HTERT RPE-1 (cell line): ENCODE measurements around the gene PAMR1.
"Not testable (repeated sequence)": the region's sequence is repeated elsewhere in the genome, so short reads cannot be mapped to it uniquely, and the experiment has no call there.

Experiments
- in situ Hi-C: fragments of 300-500 bp; cut with MboI; formaldehyde crosslinking; loops from 4 replicates; pipeline ENCODE4 v1.14.3; 2020; ENCODE audit warnings: low sequenced_read_pairs

PAMR1 gene

DNA sequence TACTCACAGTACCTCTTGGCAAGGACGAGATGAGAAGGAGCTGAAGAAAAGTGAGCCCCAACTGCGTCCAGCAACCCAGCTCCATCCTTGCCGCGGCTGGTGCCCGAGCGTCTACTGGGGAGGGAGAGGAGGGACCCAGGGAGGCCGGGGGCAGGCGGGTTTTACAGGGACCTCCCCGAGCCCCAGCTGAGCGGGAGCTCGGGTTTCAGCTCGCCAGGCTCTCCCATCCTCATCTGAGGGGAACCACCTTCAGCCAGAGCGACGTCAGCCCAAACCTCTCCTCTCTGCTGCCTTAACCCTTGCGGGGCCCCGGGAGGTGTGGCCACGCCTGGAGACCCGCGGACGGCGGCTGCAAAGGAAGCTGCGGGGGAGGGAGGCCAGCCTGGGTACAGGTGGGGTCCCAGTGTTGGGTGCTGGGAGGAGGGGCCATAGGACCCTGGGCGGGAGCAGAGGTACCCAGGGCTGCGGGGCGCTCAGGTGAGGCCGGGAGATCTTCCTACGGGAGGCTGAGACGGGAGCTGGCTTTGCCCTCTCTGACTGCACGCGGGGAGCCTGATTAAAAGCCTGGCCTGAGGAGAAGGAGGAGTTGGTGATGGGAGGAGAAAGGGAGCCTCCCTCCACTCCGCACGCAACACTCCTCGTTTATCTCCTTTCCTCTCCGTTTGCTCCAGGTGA, at the start of gene PAMR1:
Gene PAMR1 (minus strand): TSS at position 116 of the 675 bp plus-strand sequence. CDS start 31 bp downstream, at position 85.
- in situ Hi-C loops: no loop called here

DNA sequence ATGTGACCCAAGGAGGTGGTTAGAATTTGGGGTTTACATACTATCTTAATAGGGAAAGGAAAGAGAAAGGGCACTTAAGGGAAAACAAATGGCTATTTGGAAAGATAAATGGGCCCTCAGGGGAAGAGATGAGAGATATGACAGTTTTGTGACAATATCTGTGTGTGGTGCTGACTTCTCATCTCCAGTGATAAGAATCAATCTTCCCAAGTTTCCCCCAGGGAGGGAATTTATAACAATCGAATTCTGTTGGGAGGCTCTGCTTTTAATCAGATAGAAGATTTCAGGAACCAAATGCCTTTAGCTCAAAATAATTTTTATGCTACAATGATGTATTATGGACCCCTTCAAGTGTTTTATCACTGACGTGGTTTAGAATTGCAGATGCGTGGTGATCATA, 46.3 kb upstream of the PAMR1 start:
- in situ Hi-C loops: no loop called here

DNA sequence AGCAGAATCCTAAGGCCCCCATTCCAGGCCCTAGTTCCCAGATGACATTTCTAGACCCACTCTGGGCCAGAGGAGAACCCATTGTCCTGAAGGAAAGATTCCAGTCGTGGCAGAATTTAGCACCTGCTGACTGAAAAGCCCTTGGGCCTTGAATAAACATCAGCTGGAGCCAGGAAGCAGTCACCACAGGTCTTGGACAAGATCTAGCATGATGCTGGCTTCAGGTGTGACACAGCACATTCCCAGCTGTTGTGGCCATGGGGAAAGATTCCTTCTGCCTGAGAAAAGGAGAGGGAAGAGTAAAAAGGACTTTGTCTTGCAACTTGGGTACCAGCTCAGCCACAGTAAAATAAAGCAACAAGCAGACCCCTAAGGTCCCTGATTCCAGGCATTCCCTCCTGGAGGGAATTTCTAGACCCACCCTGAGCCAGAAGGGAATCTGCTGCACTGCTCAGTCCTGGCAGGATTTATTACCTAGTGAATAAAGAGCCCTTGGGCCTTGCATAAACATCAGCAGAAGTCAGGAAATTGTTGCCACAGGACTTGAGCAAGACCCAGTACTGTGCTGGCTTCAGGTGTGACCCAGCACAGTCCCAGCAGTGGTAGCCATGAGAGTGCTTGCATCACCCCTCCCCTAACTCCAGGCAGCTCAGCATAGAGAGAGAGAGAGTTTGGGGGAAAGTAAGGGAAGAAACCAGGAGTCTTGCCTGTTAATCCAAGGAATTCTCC, 42.5 kb upstream of the PAMR1 start:
- in situ Hi-C loops: no loop called here

DNA sequence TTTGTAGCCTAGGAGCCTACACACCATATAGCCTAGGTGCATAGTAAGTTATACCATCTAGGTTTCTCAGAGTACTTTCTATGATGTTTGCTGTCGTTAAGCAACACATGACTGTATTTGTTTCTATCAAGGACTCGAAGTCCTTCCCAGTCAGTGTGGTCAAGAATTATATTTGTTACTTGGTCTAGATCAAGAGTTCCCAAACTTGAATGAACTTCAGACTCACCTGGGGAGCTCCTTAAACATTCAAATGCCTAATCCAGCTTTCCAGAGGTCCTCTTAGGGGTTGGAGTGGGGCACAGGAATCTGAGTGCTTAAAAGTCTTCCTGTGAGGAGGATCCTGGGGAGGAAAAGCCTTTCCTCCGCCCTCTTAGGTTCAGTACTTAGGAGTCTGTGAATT, 41.5 kb upstream of the PAMR1 start:
- in situ Hi-C loops: no loop called here

DNA sequence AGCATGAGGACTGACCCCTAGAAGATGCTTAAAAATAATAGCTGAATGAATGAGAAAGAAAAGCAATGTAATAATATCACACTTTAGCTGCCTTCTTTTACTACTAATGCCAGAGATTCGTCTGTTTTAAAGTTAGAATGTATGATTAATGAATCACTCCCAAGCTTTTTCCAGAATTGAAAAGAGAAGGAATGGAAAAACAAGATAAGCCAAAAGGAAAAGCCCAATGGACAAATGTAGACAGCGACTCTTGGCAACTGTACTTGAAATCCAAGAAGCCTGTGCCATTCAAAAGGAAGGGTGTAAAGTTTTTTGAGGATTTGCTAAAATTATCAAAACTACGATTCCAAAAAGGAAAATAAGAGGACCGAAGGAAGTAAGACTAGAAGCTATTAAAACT, 40.8 kb upstream of the PAMR1 start:
- in situ Hi-C loops: no loop called here

DNA sequence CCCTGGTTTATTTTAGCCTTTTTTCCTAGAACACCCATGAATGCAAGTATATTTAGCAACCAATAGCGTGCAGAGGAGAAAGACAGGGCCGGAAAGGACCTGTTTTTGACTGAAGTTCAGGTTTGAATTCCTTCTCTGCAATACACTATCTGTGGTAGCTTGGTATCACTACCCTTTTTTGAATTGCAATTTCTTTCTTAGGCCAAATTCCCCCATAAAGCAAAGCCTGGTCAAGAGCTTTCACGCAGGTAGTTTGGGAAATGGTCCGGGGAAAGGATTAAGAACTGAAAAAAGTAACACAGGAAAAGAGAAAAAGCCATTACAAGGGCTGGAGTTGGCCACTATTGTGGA, 38.8 kb upstream of the PAMR1 start:
- in situ Hi-C loops: no loop called here

- in situ Hi-C loops: no loop called here
Observed at GRCh38 chr11:35563484-35564244, 38.2 kb upstream of the PAMR1 start.

DNA sequence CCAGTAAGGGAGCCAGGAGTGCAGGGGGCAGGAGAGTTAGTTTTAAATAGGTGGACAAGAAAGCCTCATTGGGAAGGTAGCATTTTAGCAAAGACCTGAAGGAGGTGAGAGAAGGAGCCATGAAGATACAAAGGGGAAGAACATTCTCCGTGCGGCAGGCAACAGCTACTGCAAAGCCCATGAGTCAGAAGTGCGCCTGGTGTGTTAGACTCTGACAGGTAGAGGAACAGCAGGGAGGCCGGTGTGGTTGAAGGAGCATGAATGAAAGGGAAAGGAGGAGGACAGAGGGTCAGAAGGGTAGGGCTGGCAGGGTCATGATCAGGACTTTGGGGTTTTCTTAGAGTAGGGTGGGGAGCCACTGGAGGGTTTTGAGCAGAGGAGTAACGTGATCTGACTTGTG, 34.5 kb upstream of the PAMR1 start:
- in situ Hi-C loops: no loop called here

DNA sequence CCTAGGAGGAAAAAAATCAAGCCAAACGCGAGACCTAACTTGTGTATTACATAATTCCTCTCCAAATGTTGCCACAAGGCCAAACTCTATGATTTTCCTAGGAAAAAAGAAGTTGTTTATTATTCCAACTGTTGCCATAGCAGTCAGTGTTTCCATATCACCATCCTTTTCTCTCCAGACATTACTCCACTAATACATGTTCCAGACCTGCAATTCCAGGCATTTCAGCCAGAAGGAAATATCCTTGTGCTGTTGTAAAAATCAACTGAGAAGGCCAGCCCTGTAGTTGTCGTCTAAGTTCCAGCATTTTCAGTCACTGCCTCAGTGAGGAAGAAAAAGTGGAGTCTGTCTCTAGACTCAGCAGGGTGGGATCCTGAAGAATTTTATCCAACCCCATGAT, 33.1 kb upstream of the PAMR1 start:
- in situ Hi-C loops: no loop called here

- in situ Hi-C loops: no loop called here
Observed at GRCh38 chr11:35555488-35555887, 30.1 kb upstream of the PAMR1 start.

DNA sequence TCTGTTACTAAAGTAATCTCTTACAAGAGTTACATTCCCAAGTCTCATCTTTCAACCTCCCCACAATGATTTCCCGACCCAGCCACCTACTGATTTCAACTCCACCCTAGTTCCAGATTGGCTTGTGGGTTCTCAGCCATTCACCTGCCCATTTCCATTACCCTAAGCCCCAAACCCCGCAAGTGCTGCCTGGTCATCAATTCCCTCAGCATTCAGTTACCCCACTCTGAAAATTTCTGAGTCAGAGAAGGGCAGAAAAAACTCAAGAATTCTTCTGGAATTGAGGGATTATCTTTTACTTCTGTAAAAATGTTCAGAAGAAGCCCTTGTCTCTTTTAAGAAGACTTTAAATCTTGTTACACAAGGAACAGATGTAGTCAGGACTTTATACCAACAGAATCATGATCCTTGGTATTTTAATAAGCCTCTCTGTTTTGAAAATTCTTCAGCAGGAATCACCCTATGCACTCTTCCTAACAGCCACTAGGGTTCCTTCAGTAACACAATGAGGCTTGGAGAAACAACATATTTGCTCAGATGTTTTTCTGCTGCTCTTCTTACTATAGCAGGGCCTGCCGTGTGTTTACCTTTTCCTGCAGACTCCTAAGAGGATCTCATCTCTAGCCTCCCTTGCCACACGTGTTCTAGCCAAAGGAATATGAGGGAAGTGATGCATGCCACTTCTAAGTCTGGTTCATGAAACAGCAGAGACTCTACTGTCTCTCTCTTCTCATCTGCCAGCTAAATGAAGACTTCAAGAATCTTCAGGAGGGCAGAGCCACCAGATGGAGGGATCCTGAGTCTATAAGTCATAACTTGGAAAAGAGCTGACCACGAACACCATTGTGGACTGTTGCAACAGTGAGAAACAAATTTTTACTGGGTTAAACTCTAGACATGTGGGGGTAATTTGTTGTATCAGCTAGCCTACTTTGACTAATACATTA, 29.3 kb upstream of the PAMR1 start:
- in situ Hi-C loops: no loop called here

GRCh38 chr11:35553831-35554230, 28.4 kb upstream of the PAMR1 start:
- in situ Hi-C loops: no loop called here

- in situ Hi-C loops: no loop called here
Observed at GRCh38 chr11:35553021-35553420, 27.6 kb upstream of the PAMR1 start.

GRCh38 chr11:35552616-35553015, 27.2 kb upstream of the PAMR1 start:
- in situ Hi-C loops: no loop called here

DNA sequence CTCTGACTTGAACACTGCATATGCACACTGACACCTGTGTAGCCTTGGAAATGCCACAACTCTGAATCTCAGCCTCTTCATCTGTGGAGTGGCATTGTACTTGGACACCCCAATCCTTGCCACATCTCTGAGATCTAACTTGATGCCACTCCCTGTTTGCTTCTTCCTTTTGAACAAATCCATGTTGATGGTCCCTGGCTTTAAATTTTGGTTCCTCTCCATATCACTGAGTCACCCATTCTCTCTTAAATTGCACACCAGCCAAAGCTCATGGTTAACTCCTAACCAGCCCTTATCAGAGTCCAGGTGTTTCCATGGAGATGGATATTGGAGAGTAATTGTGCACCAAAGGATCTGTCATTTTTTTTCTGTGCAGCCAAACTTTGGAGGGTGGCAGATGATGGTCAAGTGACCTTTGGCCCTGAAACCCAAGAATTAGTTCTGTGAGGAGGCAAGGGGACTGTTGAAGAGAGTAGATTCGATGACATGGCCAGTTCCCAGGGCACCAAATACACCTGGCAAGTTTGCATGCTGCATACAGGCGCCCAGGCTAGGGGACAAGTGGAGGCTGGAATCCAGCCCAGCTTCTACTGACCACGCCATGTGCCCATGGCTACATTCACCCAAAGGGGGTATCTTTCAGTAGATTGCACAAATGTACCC, 25.1 kb upstream of the PAMR1 start:
- in situ Hi-C loops: no loop called here

- in situ Hi-C loops: no loop called here
Observed at GRCh38 chr11:35549787-35550186, 24.4 kb upstream of the PAMR1 start.

DNA sequence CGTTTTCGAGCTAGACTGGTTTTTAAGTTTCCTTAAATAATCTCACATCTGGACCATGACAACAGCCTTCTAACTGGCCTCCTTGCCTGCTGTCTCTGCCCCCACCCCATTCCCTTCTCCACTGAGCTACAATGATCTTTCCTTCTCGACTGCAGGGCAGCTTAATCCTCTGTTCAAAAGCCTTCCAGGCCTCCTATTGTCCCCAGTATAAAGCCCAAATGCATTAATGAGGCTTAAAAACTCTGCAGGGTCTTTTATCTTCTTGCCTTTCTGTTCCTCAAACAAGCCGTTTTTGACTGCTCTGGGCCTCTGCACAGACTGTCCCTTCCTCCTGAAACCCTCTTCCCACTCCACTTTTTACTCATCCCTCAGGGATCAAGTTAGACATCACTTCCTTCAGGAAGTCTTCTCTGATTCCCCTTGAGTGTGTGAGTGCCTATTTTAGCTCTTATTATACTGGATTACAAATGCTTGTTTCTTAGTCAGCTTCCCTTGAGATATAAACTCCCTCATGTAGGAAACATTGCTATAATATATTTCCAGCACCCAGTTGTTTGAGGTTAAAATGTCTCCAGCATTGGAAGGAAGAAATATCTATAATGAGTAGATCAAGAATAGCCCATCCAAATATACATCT, 23.6 kb upstream of the PAMR1 start:
- in situ Hi-C loops: no loop called here

DNA sequence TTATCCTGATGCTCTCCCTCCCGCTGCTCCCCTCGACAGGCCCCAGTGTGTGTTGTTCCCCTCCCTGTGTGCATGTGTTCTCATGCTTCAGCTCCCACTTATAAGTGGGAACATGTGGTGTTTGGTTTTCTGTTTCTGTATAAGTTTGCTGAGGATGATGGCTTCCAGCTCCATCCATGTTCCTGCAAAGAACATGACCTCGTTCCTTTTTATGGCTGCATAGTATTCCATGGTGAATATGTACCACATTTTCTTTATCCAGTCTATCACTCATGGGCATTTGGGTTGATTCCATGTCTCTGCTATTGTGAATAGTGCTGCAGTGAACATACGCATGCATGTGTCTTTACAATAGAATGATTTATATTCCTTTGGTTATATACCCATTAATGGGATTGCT, 22.6 kb upstream of the PAMR1 start:
- in situ Hi-C loops: not testable (repeated sequence)

- in situ Hi-C loops: no loop called here
Observed at GRCh38 chr11:35546317-35546716, 20.9 kb upstream of the PAMR1 start.
